Activated CD4-positive, alpha-beta T cell treated with anti-CD3 and anti-CD28 coated beads, Interleukin-2, amount 50 U/mL, for 24 hours (primary cell): ENCODE measurements around the gene YPEL1.
"Not testable (repeated sequence)": the region's sequence is repeated elsewhere in the genome, so short reads cannot be mapped to it uniquely, and the experiment has no call there.

Source experiments
- DNase-seq, 2 donors: peaks; one replicate each; pipeline ENCODE4 v3.0.0-alpha.2; 2020; ENCODE audit warnings: low read depth in 1 of 2, low spot score in 1 of 2

The YPEL1 gene

DNA sequence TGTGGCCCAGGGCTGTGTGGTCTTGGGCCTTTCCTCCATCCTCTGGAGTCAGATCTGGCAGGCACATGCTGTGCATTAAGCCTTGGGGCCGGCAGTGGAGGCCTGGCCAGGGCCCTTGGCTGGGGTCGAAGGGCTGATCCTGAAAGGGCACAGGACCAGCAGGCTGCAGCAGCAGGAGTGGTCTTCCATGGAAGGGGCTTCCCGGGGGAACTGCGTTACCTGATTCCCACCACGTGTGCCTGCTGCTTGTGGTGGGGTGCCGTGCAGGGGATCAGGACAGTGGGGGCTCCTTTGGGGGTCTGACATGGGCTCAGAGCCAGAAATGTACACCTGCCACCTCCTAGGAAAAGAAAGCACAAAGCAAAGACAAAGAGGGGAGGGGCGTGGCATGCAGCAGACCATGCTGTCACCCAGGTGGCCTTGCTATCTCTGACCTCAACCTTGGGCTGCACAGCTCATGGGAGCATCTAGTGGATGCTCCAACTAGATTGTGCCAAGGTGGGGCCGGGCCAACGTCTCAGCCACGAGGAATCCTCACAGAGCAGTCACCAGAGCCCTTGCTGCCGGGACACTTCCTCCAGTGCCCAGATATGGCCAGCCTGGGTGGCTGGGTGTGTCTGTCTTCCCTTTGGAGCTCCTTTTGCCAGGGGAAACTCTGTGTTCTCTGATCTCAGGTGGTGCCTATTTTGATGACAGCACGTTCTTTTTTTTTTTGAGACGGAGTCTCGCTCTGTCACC lies 17.9 kb upstream of the YPEL1 start:
- no peak for DNase-seq

DNA sequence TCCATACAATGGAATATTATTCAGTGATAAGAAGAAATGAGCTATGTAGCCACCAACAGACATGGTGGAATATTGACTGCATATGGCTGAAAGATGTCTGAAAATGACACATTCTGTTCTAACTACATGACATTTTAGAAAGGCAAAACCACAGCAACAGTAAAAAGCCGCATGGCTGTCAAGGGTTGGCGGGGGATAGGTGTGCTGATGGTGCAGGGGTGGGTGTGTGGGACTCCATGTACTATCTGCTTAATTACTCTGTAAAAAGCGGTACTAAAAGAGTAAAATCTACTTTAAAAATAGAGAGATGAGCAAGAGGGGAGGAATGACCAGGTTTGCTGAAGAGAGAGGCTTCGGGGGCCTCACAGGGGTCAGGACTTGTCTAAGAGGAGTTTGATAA lies 16.7 kb upstream of the YPEL1 start:
- DNase-seq: no peak

DNA sequence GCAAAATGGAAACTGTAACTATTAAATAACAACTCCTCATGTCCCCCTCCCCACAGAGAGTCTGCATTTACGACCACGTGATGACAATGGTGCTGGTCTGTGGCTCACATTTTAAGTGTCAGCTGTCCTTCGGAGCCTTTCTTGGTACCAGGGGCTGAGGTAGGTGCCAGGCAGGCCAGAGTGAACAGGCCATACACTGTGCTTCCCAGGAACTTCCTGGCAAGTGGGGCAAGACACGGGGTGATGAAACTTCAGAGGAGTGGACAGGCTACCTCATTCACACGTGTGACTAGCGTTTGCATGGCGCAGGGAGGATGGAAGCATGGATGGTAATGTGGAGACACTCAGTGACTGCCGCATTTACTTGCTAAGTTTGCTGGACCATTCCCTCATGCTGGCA lies 10.4 kb upstream of the YPEL1 start:
- no peak for DNase-seq

DNA sequence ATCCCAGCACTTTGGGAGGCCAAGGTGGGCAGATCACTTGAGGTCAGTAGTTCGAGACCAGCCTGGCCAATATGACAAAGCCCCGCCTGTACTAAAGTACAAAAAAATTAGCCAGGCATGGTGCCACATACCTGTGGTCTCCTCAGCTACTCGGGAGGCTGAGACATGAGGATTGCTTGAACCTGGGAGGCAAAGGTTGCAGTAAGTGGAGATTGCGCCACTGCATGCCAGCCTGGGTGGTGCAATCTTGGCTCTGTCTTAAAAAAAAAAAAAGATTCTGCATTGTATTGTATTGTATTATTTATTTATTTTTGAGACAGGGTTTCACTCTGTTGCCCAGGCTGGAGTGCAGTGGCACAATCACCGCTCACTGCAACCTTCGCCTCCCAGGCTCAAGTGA lies 9.3 kb upstream of the YPEL1 start:
- DNase-seq: not testable (repeated sequence)

DNA sequence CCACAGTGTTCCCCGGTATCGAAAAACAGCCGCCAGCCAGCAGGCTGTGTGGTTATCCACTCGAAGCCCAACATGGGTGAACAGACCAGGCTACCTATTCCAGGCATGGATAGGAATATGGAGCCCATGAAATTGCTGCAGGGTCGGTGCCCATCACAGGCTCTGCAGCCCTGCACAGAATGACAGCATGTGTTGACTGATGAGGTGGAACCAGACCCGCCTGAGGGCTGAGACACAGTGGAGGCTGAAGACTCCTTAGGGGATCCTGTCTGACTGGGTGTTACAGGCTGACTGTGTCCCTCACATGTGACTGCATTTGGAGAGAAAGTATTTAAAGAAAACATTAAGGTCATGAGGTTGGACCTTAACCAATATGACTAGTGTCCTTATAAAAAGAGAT lies 6.2 kb upstream of the YPEL1 start:
- DNase-seq: no peak

DNA sequence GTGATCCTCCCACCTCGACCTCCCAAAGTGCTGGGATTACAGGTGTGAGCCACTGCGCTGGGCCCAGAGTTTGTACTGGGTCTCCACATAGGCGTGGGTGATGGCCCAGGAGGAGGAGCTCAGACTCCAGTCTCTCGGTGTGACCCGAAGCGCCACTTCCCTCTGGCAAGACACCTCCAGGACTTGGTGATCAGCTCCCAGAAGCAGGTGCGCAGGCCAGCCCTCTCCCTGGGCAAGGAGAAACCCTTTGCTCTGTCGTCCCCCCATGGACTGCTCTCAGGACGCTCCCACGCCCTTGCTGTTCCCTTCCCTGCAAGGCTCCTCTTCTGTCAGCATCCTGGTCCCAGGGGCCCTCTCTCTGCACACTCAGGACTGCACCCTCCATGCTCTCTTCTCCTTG lies 5.5 kb upstream of the YPEL1 start:
- DNase-seq: no peak

DNA sequence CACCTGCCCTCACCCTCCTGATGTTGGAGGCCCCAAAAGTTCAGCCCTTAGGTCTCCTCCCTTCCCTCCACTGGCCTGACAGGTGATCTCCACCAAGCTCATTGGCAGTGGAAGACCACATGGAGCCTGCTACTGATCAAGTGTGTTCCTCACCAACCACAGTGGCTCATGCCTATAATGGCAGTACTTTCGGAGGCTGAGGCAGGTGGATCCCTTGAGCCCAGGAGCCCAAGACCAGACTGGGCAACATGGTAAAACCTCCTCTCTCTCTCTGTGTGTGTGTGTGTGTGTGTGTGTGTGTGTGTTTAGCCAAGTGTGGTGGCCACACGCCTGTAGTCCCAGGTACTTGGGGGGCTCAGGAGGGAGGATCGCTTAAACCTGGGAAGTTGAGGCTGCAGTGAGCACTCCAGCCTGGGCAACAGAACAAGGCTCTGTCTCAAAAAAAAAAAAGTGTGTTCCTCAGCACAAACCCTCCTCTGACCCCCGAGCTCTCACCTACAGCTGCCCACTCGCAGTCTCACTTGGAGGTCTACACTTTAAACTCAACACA lies 4.3 kb upstream of the YPEL1 start:
- no peak for DNase-seq

DNA sequence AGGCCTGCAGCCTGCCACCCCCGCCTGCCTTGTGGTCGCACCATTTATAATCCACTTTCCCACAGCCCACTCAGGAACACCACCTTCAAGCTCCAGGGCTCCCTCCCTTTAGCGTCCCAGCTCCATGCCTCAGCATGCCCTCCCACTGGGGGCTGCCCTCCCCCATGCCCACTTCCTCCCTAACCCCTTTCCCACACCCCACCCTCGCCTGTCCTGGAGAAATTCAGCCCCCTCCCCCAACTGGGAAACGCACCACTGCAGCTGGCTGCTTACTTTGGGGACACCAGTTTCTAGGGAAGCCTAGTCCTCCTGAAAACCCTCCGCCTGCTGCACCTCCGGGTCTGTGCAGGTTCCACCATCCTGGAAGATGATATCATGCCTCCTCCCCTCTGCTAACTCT lies 3.4 kb upstream of the YPEL1 start:
- DNase-seq: no peak

DNA sequence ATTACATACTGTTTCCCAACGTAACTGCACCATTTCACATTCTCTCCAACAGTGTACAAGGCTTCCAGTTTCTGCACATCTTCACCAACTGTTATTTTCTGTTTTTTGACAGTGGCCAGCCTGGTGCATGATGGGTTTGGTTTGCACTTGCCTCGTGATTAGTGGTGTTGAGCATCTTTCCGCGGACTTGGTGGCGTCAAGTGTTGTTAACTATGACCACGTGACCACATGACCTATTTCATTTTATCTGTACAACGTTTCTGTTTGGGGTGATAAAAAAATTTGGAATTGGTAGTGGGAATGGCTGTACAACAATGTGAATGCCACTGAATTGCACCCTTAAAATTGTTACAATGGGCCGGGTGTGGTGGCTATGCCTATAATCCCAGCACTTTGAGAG lies 2.5 kb upstream of the YPEL1 start:
- no peak for DNase-seq

DNA sequence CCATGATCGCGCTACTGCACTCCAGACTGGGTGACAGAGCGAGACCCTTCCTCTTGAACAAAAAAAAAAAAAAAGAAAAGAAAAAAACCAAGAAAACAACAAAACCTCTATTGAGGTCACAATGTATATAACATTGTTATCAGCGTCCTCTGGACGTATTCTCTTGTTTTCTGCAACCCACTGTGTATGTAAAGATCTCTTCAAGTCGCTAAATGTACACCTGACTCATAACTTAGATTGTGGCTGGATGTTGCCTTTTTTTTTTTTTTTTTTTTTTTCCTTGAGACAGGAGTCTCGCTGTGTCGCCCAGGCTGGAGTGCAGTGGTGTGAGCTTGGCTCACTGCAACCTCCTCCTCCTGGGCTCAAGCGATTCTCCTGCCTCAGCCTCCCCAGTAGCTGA lies 1.4 kb upstream of the YPEL1 start:
- no peak for DNase-seq

DNA sequence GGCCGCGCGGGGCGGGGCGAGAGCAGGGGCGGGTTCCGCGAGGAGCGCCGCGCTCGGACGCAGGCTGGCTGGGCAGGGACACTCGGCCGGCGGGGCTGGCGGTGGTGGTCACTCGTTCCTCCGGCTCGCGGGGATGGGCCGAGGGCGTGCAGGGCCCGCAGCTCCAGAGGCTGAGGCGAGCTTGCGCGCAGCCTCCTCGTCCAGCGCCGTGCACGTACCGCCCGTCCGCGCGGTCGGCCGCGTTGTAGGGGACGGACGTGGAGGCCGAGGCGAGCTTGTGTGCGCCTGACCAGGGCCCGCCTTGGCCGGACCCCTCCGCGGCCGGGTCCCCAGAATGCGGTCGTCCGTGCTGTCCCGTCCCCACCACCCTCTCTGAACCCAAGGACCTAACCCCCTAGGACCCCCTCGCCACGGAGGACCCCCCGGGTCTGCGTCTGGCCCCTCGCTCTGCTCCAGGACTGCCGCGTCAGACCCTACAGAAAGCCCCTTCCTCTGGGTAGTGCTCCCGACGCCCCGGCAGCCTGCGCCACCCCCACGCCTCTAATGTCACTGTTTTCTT lies 569 bp upstream of the YPEL1 start:
- no peak for DNase-seq

DNA sequence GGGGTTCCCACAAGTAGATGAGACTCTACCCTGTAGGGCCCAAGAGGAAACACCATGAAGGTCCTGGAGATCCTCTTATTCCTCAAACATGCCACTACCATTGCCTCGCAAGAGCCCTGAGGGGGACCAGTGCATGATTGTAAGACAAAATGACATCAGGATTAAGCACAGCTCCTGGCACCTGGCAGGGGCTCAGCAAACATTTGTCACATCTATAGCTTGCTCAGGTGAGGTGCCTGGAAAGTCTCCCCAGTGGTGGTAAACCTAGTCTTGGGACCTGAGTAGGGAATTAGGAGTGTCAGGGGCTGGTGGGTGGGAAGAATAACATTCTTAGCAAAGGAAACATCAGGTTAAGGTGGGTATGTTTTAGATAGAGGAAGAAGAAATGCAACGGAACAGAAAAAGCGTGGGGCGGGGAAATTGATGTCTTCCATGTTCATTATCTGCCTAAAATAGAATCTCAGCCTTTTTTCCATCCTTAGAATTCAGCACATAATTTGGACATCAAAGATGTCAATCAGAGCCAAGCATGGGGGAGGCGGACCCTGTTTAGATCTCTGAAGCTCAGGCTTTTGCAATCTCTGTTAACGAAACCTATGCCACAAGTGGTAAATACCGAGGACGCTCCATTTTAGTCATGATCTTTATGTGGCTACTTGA lies 924 bp downstream of the YPEL1 start:
- DNase-seq: no peak

DNA sequence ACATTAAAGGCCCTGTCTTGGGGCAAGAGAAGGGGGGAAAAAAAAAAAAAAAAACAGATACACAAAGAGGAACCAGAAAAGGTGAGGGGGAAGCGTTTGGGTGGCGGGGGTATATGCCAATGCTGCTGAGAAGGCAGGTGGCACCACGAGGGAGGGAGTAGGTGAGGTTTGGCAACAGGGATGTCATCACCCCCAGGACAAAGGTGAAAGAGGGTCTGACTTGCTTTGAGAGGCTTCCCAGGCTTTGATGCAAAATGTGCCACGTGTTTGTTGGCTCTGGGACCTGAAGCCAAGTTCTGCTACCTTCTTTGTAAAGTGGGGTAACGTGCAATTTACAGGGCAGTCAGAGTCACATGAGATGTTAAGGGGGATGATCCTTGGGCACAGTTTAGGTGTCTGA lies 4.1 kb downstream of the YPEL1 start:
- DNase-seq: no peak

DNA sequence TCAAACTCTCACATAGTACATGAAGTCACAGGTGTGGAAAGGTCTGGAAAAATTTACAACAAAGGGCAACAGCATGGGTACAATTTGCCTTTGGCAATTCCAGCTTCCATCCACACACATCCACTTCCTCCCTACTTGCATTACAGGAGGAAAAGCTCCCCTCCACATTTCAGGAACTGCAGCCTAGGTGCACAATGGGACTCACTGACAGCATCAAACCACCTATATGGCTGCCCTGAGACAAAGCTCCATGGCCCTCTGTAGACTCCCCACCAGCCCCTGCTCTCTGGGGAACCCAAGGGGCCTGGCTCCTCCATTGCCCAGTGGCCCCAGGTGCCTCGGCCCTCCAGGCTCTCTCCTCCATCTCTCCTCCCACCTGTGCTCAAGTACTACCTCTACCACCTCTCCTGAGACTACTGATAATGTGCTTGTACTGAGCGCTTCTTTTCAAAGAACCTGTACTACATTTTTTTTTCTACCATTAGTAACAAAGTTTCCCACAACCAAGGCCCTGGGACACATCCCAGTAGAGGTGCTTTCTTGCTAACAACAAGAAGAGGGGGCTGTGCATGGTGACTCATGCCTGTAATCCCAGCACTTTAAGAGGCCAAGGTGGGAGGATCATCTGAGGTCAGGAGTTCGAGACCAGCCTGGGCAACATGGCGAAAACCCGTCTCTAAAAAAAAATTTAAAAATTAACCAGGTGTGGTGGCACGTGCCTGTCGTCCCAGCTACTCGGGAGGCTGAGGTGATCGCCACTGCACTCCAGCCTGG lies 4.9 kb downstream of the YPEL1 start:
- no peak for DNase-seq

DNA sequence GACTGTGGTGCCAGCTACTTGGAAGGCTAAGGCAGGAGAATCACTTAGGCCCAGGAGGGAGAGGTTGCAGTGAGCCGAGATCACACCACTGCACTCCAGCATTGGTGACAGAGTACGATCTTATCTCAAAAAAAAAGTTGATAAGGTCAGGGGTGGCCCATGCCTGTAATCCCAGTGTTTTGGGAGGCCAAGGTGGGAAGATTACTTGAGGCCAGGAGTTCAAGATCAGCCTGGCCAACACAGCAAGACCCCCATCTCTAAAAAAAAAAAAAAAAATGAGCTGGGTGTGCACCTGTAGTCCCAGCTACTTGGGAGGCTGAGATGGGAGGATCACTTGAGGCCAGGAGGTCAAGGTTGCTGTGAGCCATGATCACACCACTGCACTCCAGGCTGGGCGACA lies 6.4 kb downstream of the YPEL1 start:
- DNase-seq: not testable (repeated sequence)

DNA sequence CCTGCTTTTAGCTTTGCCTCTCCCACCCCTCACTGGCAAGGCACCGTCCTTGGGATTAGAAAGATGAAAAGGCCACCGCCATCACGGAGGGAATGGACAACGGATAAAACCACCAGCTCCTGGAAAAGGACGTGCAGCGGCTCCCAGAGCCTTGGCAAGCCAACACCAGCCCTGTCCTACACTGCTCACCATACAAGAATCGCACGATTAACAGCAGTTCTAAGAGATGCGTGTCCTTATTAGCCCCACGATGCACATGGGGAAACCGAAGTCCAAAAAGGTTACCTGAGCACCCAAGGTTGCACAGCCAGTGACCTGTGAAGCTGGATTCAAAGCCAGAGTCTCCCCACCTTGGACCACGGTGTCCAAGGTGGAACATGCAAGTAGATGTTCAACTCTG lies 7.3 kb downstream of the YPEL1 start:
- no peak for DNase-seq

DNA sequence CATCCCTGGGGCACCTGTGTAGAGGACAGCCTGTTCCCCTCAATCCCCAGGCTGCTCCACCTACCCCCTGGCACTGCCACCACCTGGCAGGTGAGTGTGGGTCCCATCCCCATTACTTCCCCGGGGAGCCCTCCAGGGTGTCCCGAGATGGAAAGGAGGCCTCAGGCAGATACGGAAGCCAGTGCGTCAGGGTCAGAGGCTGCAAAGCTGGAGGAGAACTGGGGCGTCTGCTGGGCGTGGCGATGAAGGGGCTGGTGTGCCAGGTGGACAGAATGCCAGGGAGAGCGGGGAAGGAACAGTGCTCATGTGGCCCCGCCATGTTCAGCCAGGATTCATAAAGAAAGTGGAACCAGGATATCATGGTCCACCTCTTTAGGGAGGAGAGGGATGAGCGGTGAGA lies 7.8 kb downstream of the YPEL1 start:
- no peak for DNase-seq

DNA sequence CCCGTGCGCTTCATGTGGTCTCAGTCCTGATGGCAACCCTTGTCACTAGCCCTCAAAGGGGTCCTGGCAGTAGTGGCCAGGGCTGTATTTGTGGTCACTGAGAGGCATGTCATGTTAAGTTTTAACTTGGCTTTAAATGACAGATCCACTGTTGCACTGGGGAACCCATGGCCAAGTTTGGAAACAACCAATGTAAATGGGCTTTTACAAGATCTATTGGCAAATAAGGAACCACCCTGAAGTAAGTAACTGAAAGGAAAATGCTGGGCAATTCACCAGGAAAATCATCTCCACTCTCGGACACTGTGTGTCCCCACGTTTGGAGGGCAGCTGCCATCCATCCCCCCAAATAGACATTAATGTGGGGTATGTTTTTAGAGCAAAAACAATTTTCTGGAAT lies 8.4 kb downstream of the YPEL1 start:
- DNase-seq: no peak

DNA sequence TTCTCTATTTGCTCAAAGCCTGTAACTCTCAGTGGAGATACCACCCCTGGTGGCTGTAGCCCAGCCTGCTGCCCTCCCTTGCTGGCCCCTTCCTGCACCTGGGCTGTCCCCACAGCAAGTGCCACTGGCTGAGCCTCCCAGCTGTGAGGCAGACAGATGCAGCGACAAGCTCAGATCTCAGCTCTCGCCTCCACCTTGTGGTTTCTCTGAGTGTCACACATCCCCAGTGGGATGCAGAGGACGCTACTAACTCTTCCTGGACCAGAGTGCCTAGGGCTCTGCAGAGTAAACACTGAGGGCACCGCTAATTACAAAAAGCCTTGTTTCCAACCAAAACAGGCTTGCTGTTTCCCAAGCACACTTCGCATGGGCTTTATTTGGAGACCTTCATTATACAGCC lies 8.9 kb downstream of the YPEL1 start:
- DNase-seq: peak in 1 of 2 donors; percentile 14

DNA sequence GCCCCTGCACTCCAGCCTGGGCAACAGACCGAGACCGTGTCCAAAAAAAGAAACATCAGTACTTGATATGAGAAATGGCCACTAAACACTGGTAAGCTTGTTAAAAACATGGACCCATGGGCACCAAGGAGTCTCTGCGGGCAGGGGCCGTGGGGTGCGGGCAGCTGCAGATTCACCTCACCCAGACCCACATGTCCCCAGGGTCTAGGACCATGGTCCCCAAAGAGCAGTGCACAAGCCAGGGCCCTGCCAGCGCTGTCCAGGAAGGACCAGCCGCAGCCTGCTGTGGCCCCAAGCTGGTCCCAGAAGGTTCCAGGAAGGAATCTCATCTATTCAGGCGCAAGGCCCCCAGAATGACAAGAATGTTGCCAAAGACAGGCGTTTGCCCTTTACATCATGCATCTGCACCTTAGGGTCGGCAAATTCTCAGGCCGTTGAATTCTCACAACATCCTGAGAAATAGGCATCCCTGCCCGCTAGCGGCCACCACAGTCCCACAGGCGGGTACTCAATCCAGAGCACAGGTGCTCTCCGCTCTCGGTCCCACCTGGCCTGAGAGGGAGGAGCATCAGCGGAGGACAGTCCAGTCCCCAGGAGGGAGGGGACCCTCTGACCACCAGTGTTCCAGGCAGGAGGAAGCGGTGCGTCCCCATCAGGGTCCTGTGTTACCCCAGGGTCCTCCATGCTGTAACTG lies 9.5 kb downstream of the YPEL1 start:
- no peak for DNase-seq

DNA sequence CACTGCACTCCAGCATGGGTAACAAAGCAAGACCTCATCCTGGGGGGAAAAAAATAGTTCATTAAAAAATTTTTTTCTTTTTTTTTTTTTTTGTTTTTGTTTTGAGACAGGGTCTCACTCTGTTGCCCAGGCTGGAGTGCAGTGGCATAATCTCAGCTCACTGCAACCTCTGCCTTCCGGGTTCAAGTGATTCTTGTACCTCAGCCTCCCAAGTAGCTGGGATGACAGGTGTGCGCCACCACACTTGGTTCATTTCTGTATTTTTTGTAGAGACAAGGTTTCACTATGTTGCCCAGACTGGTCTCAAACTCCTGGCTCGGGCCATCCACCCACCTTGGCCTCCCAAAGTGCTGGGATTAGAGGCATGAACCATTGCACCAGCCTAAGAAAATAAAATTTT lies 11.1 kb downstream of the YPEL1 start:
- DNase-seq: not testable (repeated sequence)
